Measurements from ENCODE around the gene SHLD1. TPM values are rescaled to one million over a fixed set of nuclear protein-coding genes. Genes with fewer than 3 reads are reported as not detected.

Gene SHLD1
- total and polyA plus RNA-seq, 2 donors (not counting 3 experiments of a cell fraction or from before 2014, with no cell fraction given) = 4.7 to 6.3 TPM

- Histone ChIP-seq H3K9me1 (replicated peaks; ENCODE audit: control insufficient read depth, extremely low read depth, insufficient read depth, low read length) (no peaks in the 10 kb centered on the region), H3K9ac (replicated peaks; ENCODE audit: extremely low read depth, insufficient read depth, low read length) (no peak overlapping the region), H3K4me3 (replicated peaks in 1 of 3; ENCODE audit: insufficient read depth in 1 of 3, low read depth in 1 of 3, low read length in 3 of 3) (no peak overlapping the region), H4K20me1 (replicated peaks; ENCODE audit: control insufficient read depth, extremely low read depth, insufficient read depth, low read length) (no peaks in the 10 kb centered on the region), H3K4me2 (ENCODE audit: insufficient read depth, low read length) (no peak overlapping the region), H3K4me1 (ENCODE audit: control insufficient read depth, extremely low read depth, insufficient read depth, low read length) (peaks cover 14% of the 10 kb centered on the region), H2AFZ (ENCODE audit: low read depth, low read length) (no peak overlapping the region), H3K36me3 (ENCODE audit: control insufficient read depth in 2 of 2, extremely low read depth in 1 of 2, insufficient read depth in 2 of 2, low read length in 2 of 2) (no peaks in the 10 kb centered on the region), H3K79me2 (ENCODE audit: control insufficient read depth, insufficient read depth, low read length) (no peaks in the 10 kb centered on the region), H3K27me3 (ENCODE audit: control insufficient read depth in 2 of 2, insufficient read depth in 2 of 2, low read length in 2 of 2) (no peaks in the 10 kb centered on the region), H3K9me3 (replicated peaks; ENCODE audit: control insufficient read depth, insufficient read depth, low read length) (no peaks in the 10 kb centered on the region), H3K27ac (ENCODE audit: insufficient read depth, low read depth, low read length) (no peak overlapping the region)
- no TSS peak for BruUV-seq (replicated peaks)
- dilution Hi-C loops (cut with MboI; ENCODE audit: extremely low pct_ligation_motif_present, low sequenced_read_pairs) (no loop called here), intact Hi-C loops (cut with micrococcal nuclease) (no loop called here)
- ChIA-PET POLR2A (no interaction called here), CTCF (interaction anchor here (1.6 kb wide), 1 partner anchor 13 kb away, joined by 4 read pairs; no protein-coding TSS in a partner anchor)
- FAIRE-seq (no peak), DNase-seq (ENCODE audit: low read depth, low spot score) (no peak)
- TF ChIP-seq POLR2A (IDR thresholded peaks at IDR 0.05; ENCODE audit: low read depth, low read length) (no peak), MYC (IDR thresholded peaks at IDR 0.05; ENCODE audit: low read depth, low read length) (no peak), FOS (IDR thresholded peaks at IDR 0.05; ENCODE audit: borderline replicate concordance, insufficient read depth, low read length) (no peak), POLR2AphosphoS5 (IDR thresholded peaks at IDR 0.05; ENCODE audit: insufficient read depth, low read depth, low read length) (no peak), CTCF (IDR thresholded peaks at IDR 0.05; ENCODE audit: extremely low read depth in 1 of 2, insufficient read depth in 1 of 2, low read depth in 1 of 2, low read length in 2 of 2) (no peak), GATA2 (IDR thresholded peaks at IDR 0.05; ENCODE audit: insufficient read depth, insufficient read length, low read depth, low read length) (no peak), EZH2 (IDR thresholded peaks at IDR 0.05; ENCODE audit: borderline replicate concordance, low read depth, low read length, severe bottlenecking) (no peak), JUN (IDR thresholded peaks at IDR 0.05; ENCODE audit: borderline replicate concordance, insufficient read depth, insufficient read length, low read depth) (no peak), MAX (IDR thresholded peaks at IDR 0.05; ENCODE audit: insufficient read depth, insufficient read length) (no peak)
Observed at GRCh38 chr20:5833309-5833941, 83.2 kb downstream of the SHLD1 start.
